Liver (tissue), 9 donors: ENCODE results near the gene FUS. TPM values are rescaled to one million over a fixed set of nuclear protein-coding genes. Genes with fewer than 3 reads are reported as not detected.
A peak's percentile ranks its signal among the peaks of the same experiment; 100 is the strongest.
"Not testable (repeated sequence)": the region's sequence is repeated elsewhere in the genome, so short reads cannot be mapped to it uniquely, and the experiment has no call there.

Experiments used
- DNase-seq: peaks from one replicate; pipeline ENCODE4 v3.0.0-alpha.2; 2017; ENCODE audit warnings: low spot score
- H3K27ac ChIP-seq, 2 donors: one replicate each; pipeline ENCODE4 v1.7.0; 2013; ENCODE audit warnings: inconsistent platforms in 2 of 2, low read length in 2 of 2, control low read depth in 1 of 2, low read depth in 1 of 2, mild to moderate bottlenecking in 1 of 2
- H3K27me3 ChIP-seq, 4 donors: one replicate each; pipeline versions ENCODE4 v1.6.1 to v1.7.0; 2013; ENCODE audit warnings: low read length in 3 of 4, inconsistent platforms in 1 of 4, mild to moderate bottlenecking in 1 of 4, moderate library complexity in 1 of 4; ENCODE audit not compliant: control insufficient read depth in 4 of 4, insufficient read depth in 4 of 4
- H3K36me3 ChIP-seq, 4 donors: one replicate each; pipeline versions ENCODE4 v1.6.1 to v1.7.0; 2013; ENCODE audit warnings: low read length in 3 of 4, mild to moderate bottlenecking in 3 of 4, low read depth in 1 of 4, moderate library complexity in 1 of 4; ENCODE audit not compliant: control insufficient read depth in 4 of 4, insufficient read depth in 3 of 4
- H3K4me1 ChIP-seq, 4 donors: one replicate each; pipeline versions ENCODE4 v1.6.1 to v1.7.0; 2013; ENCODE audit warnings: low read length in 3 of 4, mild to moderate bottlenecking in 3 of 4, moderate library complexity in 1 of 4; ENCODE audit not compliant: control insufficient read depth in 4 of 4, insufficient read depth in 4 of 4
- H3K4me3 ChIP-seq, 3 donors: one replicate each; pipeline versions ENCODE4 v1.6.1 to v1.7.0; 2013; ENCODE audit warnings: low read length in 3 of 3, control low read depth in 1 of 3, low read depth in 1 of 3, mild to moderate bottlenecking in 1 of 3
- H3K9ac ChIP-seq, 2 donors: one replicate each; pipeline ENCODE4 v1.7.0; 2013; ENCODE audit warnings: low read length in 2 of 2, mild to moderate bottlenecking in 2 of 2, moderate library complexity in 2 of 2, control low read depth in 1 of 2, low read depth in 1 of 2
- H3K9me3 ChIP-seq, 4 donors: one replicate each; pipeline versions ENCODE4 v1.6.1 to v1.7.0; 2013; ENCODE audit warnings: low read length in 3 of 4; ENCODE audit not compliant: control insufficient read depth in 4 of 4
- ATF3 ChIP-seq: IDR thresholded peaks from 2 replicates; pipeline ENCODE4 v1.6.1; 2016; ENCODE audit warnings: antibody characterized with exemption
- CTCF ChIP-seq: fragments of 150-350 bp; IDR thresholded peaks from 2 replicates; pipeline ENCODE4 v1.5.1; 2017; ENCODE audit warnings: improper control_type of control experiment, low read depth, low read length; ENCODE audit not compliant: missing input control
- EGR1 ChIP-seq, 2 donors: IDR thresholded peaks; 2 replicates each; pipeline ENCODE4 v1.6.1; 2016 to 2018; ENCODE audit warnings: antibody characterized with exemption in 2 of 2, low read depth in 2 of 2
- FOXA1 ChIP-seq: IDR thresholded peaks from 2 replicates; pipeline ENCODE4 v1.6.1; 2016; ENCODE audit warnings: antibody characterized with exemption
- FOXA2 ChIP-seq: IDR thresholded peaks from 2 replicates; pipeline ENCODE4 v1.6.1; 2016; ENCODE audit warnings: antibody characterized with exemption
- GABPA ChIP-seq, 2 donors: IDR thresholded peaks in 1 of 2; conservative IDR thresholded peaks in 1 of 2; 2 replicates each; pipeline ENCODE4 v1.6.1; 2016; ENCODE audit warnings: antibody characterized with exemption in 2 of 2, mild to moderate bottlenecking in 1 of 2, moderate library complexity in 1 of 2
- HNF4A ChIP-seq, 2 donors: conservative IDR thresholded peaks; 2 replicates each; pipeline ENCODE4 v1.6.1; 2016; ENCODE audit warnings: antibody characterized with exemption in 2 of 2, mild to moderate bottlenecking in 2 of 2
- HNF4G ChIP-seq: IDR thresholded peaks from 2 replicates; pipeline ENCODE4 v1.6.1; 2016; ENCODE audit warnings: antibody characterized with exemption
- JUND ChIP-seq, 2 donors: IDR thresholded peaks; 2 replicates each; pipeline ENCODE4 v1.6.1; 2016; ENCODE audit warnings: antibody characterized with exemption in 2 of 2
- MAX ChIP-seq: IDR thresholded peaks from 2 replicates; pipeline ENCODE4 v1.6.1; 2016; ENCODE audit warnings: antibody characterized with exemption
- NR2F2 ChIP-seq: IDR thresholded peaks from 2 replicates; pipeline ENCODE4 v1.6.1; 2016; ENCODE audit warnings: antibody characterized with exemption
- RAD21 ChIP-seq, 2 donors: IDR thresholded peaks; 2 replicates each; pipeline ENCODE4 v1.6.1; 2016; ENCODE audit warnings: antibody characterized with exemption in 2 of 2, mild to moderate bottlenecking in 2 of 2
- REST ChIP-seq: IDR thresholded peaks from 2 replicates; pipeline ENCODE4 v1.6.1; 2016; ENCODE audit warnings: antibody characterized with exemption, mild to moderate bottlenecking
- RXRA ChIP-seq, 2 donors: IDR thresholded peaks; 2 replicates each; pipeline ENCODE4 v1.6.1; 2017 to 2018; ENCODE audit warnings: antibody characterized with exemption in 2 of 2, mild to moderate bottlenecking in 1 of 2
- SP1 ChIP-seq: IDR thresholded peaks from 2 replicates; pipeline ENCODE4 v1.6.1; 2018; ENCODE audit warnings: antibody characterized with exemption, mild to moderate bottlenecking
- TAF1 ChIP-seq: conservative IDR thresholded peaks from 2 replicates; pipeline ENCODE4 v1.6.1; 2016; ENCODE audit warnings: antibody characterized with exemption, mild to moderate bottlenecking
- YY1 ChIP-seq: IDR thresholded peaks from 2 replicates; pipeline ENCODE4 v1.6.1; 2016; ENCODE audit warnings: antibody characterized with exemption, mild to moderate bottlenecking
- WGBS: extraction: QIAGEN DNeasy Blood & Tissue Kit; methylation state at CpG from one replicate; pipeline ENCODE4 v1.1.7; 2013; 5-methylcytosine and 5-hydroxymethylcytosine counted together
- polyA plus RNA-seq, 2 donors: library from polyadenylated mRNA; stranded (reverse) in 1 of 2; unstranded in 1 of 2; fragments of 200-250 nt in 1 of 2; fragments of >200 nt in 1 of 2; fragmentation: Nextera tagmentation in 1 of 2; extraction: Ambion mirVana in 1 of 2; gene quantifications; one replicate each; pipeline versions ENCODE4 v1.2.1 to v1.2.3, GENCODE V29; 2013 to 2015
- total RNA-seq, 2 donors: library from RNA; depleted of rRNA; stranded (reverse); fragments of >200 nt; gene quantifications; one replicate each; pipeline ENCODE4 v1.2.3, GENCODE V29; 2014
- donor health status: healthy.
- donor health status: healthy.
- donor health status: healthy.
- donor health status: healthy.
- donor health status: healthy.

Gene FUS
- total and polyA plus RNA-seq, 4 donors, result 7.5 to 51.5 (median 39.3) TPM

- 38% methylated on average over 22 of the region's 22 CpGs for WGBS
- H3K36me3 ChIP-seq, result peaks cover 7 to 17% (median 8%) of the 10 kb centered on the region in 4 donors
- peak within 1 kb of the TSS; percentile 37 to 62 (median 42) for H3K4me3 ChIP-seq
- no peaks in the 10 kb centered on the region for H3K27me3 ChIP-seq
- peak; percentile 62 for DNase-seq
- no peaks in the 10 kb centered on the region for H3K9me3 ChIP-seq
- H3K9ac ChIP-seq, result peak within 1 kb of the TSS; percentile 13 to 21
- no peak for TF ChIP-seq TAF1
- TF ChIP-seq SP1, result no peak
- TF ChIP-seq EGR1 (IDR thresholded peaks at IDR 0.05; ENCODE audit: low read depth in 2 of 2), result no peak
- TF ChIP-seq ATF3, result no peak
- no peak for TF ChIP-seq RXRA (IDR thresholded peaks at IDR 0.05)
- no peak for TF ChIP-seq FOXA1
- TF ChIP-seq MAX, result no peak
- TF ChIP-seq FOXA2, result no peak
- TF ChIP-seq JUND (IDR thresholded peaks at IDR 0.05), result no peak
- TF ChIP-seq HNF4A (conservative IDR thresholded peaks at IDR 0.05), result no peak
- no peak for TF ChIP-seq HNF4G
- TF ChIP-seq GABPA (IDR thresholded peaks at IDR 0.05 in 1 of 2, conservative IDR thresholded peaks at IDR 0.05 in 1 of 2), result no peak
- TF ChIP-seq YY1, result no peak
- H3K4me1 ChIP-seq, result peaks cover 5 to 24% (median 10%) of the 10 kb centered on the region in 4 donors
- H3K27ac ChIP-seq, result peak within 1 kb of the TSS; percentile 53 to 74
Observed at GRCh38 chr16:31135535-31136286, 44.2 kb upstream of the FUS start, which contains the start of gene PRSS8. Gene PRSS8 (minus strand): TSS chr16:31135727. CDS start chr16:31135498, 229 bp downstream.

- no peak for DNase-seq
- TF ChIP-seq NR2F2 (no peak), CTCF (no peak), YY1 (no peak), RAD21 (IDR thresholded peaks at IDR 0.05) (no peak), FOXA2 (no peak), TAF1 (no peak), REST (no peak), FOXA1 (no peak), SP1 (no peak), JUND (IDR thresholded peaks at IDR 0.05) (no peak), MAX (no peak), EGR1 (IDR thresholded peaks at IDR 0.05; ENCODE audit: low read depth in 2 of 2) (no peak), ATF3 (no peak), RXRA (IDR thresholded peaks at IDR 0.05) (no peak), HNF4G (no peak)
- Histone ChIP-seq H3K27me3 (no peaks in the 10 kb centered on the region), H3K4me1 (peaks cover 6 to 30% (median 15%) of the 10 kb centered on the region in 4 donors), H3K9me3 (no peaks in the 10 kb centered on the region), H3K27ac (no peak overlapping the region), H3K36me3 (peaks cover 5 to 13% (median 8%) of the 10 kb centered on the region in 4 donors), H3K9ac (no peak overlapping the region), H3K4me3 (no peak overlapping the region)
- WGBS, result 87% methylated on average over 6 of the region's 6 CpGs
Observed at GRCh38 chr16:31136287-31136662, 43.7 kb upstream of the FUS start.

- H3K9ac ChIP-seq, H3K27me3 ChIP-seq, H3K4me3 ChIP-seq, H3K27ac ChIP-seq, H3K36me3 ChIP-seq, DNase-seq, H3K9me3 ChIP-seq: not testable (repeated sequence)
- 90% methylated on average over 20 of the region's 20 CpGs for WGBS
- peaks cover 11 to 37% (median 22%) of the 10 kb centered on the region in 4 donors for H3K4me1 ChIP-seq
Observed at GRCh38 chr16:31136822-31137499, 43.0 kb upstream of the FUS start.
